Measurements from ENCODE around the gene ZNF236. TPM values are rescaled to one million over a fixed set of nuclear protein-coding genes. Genes with fewer than 3 reads are reported as not detected.

ZNF236 gene
- polyA plus RNA-seq, 3 donors: 1.7 to 6.5 (median 2.4) TPM

GRCh38 chr18:76953583-76954233 lies 131.4 kb downstream of the ZNF236 start:
- no peaks in the 10 kb centered on the region for H3K4me1 ChIP-seq (ENCODE audit: control insufficient read depth in 1 of 2, insufficient read depth in 2 of 2, low read length in 2 of 2)
- no peak overlapping the region for H3K4me3 ChIP-seq (replicated peaks in 1 of 3; ENCODE audit: low read depth in 2 of 3, low read length in 3 of 3)
- no peaks in the 10 kb centered on the region for H4K20me1 ChIP-seq (ENCODE audit: insufficient read depth, low read length)
- H2AFZ ChIP-seq (ENCODE audit: insufficient read depth, low read depth, low read length, poor library complexity, severe bottlenecking): no peak overlapping the region
- H3K9ac ChIP-seq (ENCODE audit: insufficient read depth, low read length, poor library complexity, severe bottlenecking): no peak overlapping the region
- no peaks in the 10 kb centered on the region for H3K9me3 ChIP-seq (replicated peaks in 1 of 2; ENCODE audit: control insufficient read depth in 1 of 2, insufficient read depth in 1 of 2, low read length in 2 of 2)
- H3K4me1 Mint-ChIP-seq: no peaks in the 10 kb centered on the region
- DNase-seq: no peak
- H3K27ac Mint-ChIP-seq: no peak overlapping the region
- no peaks in the 10 kb centered on the region for H3K27me3 ChIP-seq (ENCODE audit: control insufficient read depth in 2 of 2, insufficient read depth in 2 of 2, low read length in 2 of 2)
- H3K36me3 Mint-ChIP-seq: peaks cover 79 to 90% of the 10 kb centered on the region in 2 donors
- no peaks in the 10 kb centered on the region for H3K9me3 Mint-ChIP-seq
- intact Hi-C loops (cut with micrococcal nuclease): no loop called here
- no peak overlapping the region for H3K4me3 Mint-ChIP-seq
- no peak overlapping the region for H3K4me2 ChIP-seq (replicated peaks; ENCODE audit: extremely low read depth, low read length, poor library complexity, severe bottlenecking)
- no peak overlapping the region for H3K27ac ChIP-seq (ENCODE audit: low read depth in 1 of 2, low read length in 2 of 2)
- no peaks in the 10 kb centered on the region for H3K79me2 ChIP-seq (ENCODE audit: insufficient read depth, low read length)
- no peak for TF ChIP-seq CTCF (IDR thresholded peaks at IDR 0.05)
- H3K36me3 ChIP-seq (replicated peaks in 1 of 2; ENCODE audit: control insufficient read depth in 1 of 2, insufficient read depth in 2 of 2, low read length in 2 of 2): peaks cover 51 to 92% of the 10 kb centered on the region in 2 donors
- no peaks in the 10 kb centered on the region for H3K27me3 Mint-ChIP-seq (ENCODE audit: low read depth in 3 of 3)
- 93% methylated on average over 3 of the region's 12 CpGs for WGBS (ENCODE audit: insufficient coverage)

- intact Hi-C loops (cut with micrococcal nuclease): no loop called here
- H3K4me3 Mint-ChIP-seq: no peak overlapping the region
- peaks cover 62 to 92% of the 10 kb centered on the region in 2 donors for H3K36me3 ChIP-seq (replicated peaks in 1 of 2; ENCODE audit: control insufficient read depth in 1 of 2, insufficient read depth in 2 of 2, low read length in 2 of 2)
- H3K4me3 ChIP-seq (replicated peaks in 1 of 3; ENCODE audit: low read depth in 2 of 3, low read length in 3 of 3): no peak overlapping the region
- H3K9ac ChIP-seq (ENCODE audit: insufficient read depth, low read length, poor library complexity, severe bottlenecking): no peak overlapping the region
- no peaks in the 10 kb centered on the region for H3K27me3 Mint-ChIP-seq (ENCODE audit: low read depth in 3 of 3)
- no peak overlapping the region for H2AFZ ChIP-seq (ENCODE audit: insufficient read depth, low read depth, low read length, poor library complexity, severe bottlenecking)
- H3K9me3 ChIP-seq (replicated peaks in 1 of 2; ENCODE audit: control insufficient read depth in 1 of 2, insufficient read depth in 1 of 2, low read length in 2 of 2): no peaks in the 10 kb centered on the region
- H4K20me1 ChIP-seq (ENCODE audit: insufficient read depth, low read length): no peaks in the 10 kb centered on the region
- H3K36me3 Mint-ChIP-seq: peaks cover 84 to 93% of the 10 kb centered on the region in 2 donors
- no peaks in the 10 kb centered on the region for H3K27me3 ChIP-seq (ENCODE audit: control insufficient read depth in 2 of 2, insufficient read depth in 2 of 2, low read length in 2 of 2)
- no peak overlapping the region for H3K27ac ChIP-seq (ENCODE audit: low read depth in 1 of 2, low read length in 2 of 2)
- no peaks in the 10 kb centered on the region for H3K4me1 Mint-ChIP-seq
- WGBS (ENCODE audit: insufficient coverage): 98% methylated on average over 27 of the region's 28 CpGs
- no peaks in the 10 kb centered on the region for H3K79me2 ChIP-seq (ENCODE audit: insufficient read depth, low read length)
- no peak overlapping the region for H3K4me2 ChIP-seq (replicated peaks; ENCODE audit: extremely low read depth, low read length, poor library complexity, severe bottlenecking)
- TF ChIP-seq CTCF (IDR thresholded peaks at IDR 0.05): no peak
- no peaks in the 10 kb centered on the region for H3K4me1 ChIP-seq (ENCODE audit: control insufficient read depth in 1 of 2, insufficient read depth in 2 of 2, low read length in 2 of 2)
- H3K27ac Mint-ChIP-seq: no peak overlapping the region
- no peak for DNase-seq
- no peaks in the 10 kb centered on the region for H3K9me3 Mint-ChIP-seq
Observed at GRCh38 chr18:76955524-76956170, 133.3 kb downstream of the ZNF236 start.
